ENCODE results near the gene B3GALNT2. TPM values are rescaled to one million over a fixed set of nuclear protein-coding genes. Genes with fewer than 3 reads are reported as not detected.

B3GALNT2 gene
- total RNA-seq, 4 donors from 2014 or later: 38.3 to 56.9 (median 43.8) TPM

DNA sequence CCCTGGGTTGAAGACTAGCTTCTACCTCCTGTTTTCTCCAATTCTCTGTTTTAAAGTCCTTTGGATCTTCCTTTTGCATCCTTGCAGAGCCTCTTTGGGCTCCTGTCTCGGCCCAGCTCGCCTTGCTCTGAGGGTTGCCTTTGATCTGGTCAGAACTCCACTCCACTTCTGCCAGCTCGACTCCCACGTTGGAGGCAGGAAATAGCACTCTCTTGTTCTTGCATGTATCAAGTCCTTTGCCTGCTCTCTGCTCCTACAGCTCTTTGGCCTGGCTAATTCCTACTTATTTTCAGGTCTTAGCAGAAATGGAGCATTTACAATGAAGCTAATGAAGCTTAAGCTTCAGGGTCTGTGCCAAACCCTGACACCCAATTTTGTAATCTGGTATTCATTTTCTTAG, 21.1 kb upstream of the B3GALNT2 start:
- H3K36me3 ChIP-seq: no peaks in the 10 kb centered on the region
- H3K27ac ChIP-seq: no peak overlapping the region
- H3K4me1 ChIP-seq: no peaks in the 10 kb centered on the region
- H3K9me3 ChIP-seq: no peaks in the 10 kb centered on the region
- intact Hi-C loops (cut with DNase I): no loop called here
- no peak overlapping the region for H3K4me3 ChIP-seq (replicated peaks in 1 of 3)
- WGBS, 2 donors: 45 to 51% methylated on average over 4 of the region's 4 CpGs
- DNase-seq: no peak
- no peak for TF ChIP-seq POLR2A (IDR thresholded peaks at IDR 0.05)
- TF ChIP-seq, protein P1, sequence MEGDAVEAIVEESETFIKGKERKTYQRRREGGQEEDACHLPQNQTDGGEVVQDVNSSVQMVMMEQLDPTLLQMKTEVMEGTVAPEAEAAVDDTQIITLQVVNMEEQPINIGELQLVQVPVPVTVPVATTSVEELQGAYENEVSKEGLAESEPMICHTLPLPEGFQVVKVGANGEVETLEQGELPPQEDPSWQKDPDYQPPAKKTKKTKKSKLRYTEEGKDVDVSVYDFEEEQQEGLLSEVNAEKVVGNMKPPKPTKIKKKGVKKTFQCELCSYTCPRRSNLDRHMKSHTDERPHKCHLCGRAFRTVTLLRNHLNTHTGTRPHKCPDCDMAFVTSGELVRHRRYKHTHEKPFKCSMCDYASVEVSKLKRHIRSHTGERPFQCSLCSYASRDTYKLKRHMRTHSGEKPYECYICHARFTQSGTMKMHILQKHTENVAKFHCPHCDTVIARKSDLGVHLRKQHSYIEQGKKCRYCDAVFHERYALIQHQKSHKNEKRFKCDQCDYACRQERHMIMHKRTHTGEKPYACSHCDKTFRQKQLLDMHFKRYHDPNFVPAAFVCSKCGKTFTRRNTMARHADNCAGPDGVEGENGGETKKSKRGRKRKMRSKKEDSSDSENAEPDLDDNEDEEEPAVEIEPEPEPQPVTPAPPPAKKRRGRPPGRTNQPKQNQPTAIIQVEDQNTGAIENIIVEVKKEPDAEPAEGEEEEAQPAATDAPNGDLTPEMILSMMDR (IDR thresholded peaks at IDR 0.05): no peak
- H3K27me3 ChIP-seq: no peaks in the 10 kb centered on the region

DNA sequence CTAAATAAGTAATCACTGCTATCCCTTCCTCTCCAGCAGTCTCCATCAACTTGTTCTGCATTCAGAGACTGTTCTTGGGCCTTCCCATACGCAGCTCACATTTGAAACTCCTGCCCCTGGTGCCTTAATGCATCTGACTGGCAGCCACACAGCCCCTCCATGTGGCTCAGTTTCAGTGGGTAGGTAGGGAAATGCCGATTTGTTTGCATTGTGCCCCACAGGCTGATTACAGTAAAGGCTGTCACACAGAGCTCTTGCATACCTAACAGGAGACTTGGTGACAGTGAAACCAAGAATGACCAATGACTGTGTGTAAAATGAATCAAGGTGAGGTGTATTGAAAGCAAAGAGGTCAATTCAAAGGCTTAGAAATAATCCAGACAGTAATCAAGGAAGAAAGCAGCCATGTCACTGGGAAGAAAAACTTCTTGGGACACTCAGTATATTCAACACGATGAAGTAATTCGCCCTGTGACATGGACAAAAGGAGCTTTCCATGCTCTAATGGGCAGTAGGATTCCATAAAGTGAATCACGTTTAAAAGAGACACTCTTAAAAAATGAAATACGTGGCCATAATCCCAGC, 12.7 kb upstream of the B3GALNT2 start:
- H3K27me3 ChIP-seq: no peaks in the 10 kb centered on the region
- 45 to 54% methylated on average over 6 of the region's 6 CpGs for WGBS, 2 donors
- intact Hi-C loops (cut with DNase I): loop anchor here (10.0 kb wide), 2 partner anchors 268 to 458 kb away; no protein-coding TSS in a partner anchor
- no peaks in the 10 kb centered on the region for H3K36me3 ChIP-seq
- DNase-seq: no peak
- no peaks in the 10 kb centered on the region for H3K4me1 ChIP-seq
- no peak overlapping the region for H3K4me3 ChIP-seq (replicated peaks in 1 of 3)
- TF ChIP-seq POLR2A (IDR thresholded peaks at IDR 0.05): no peak
- TF ChIP-seq, protein P1 (IDR thresholded peaks at IDR 0.05): no peak
- H3K9me3 ChIP-seq: no peaks in the 10 kb centered on the region
- no peak overlapping the region for H3K27ac ChIP-seq

DNA sequence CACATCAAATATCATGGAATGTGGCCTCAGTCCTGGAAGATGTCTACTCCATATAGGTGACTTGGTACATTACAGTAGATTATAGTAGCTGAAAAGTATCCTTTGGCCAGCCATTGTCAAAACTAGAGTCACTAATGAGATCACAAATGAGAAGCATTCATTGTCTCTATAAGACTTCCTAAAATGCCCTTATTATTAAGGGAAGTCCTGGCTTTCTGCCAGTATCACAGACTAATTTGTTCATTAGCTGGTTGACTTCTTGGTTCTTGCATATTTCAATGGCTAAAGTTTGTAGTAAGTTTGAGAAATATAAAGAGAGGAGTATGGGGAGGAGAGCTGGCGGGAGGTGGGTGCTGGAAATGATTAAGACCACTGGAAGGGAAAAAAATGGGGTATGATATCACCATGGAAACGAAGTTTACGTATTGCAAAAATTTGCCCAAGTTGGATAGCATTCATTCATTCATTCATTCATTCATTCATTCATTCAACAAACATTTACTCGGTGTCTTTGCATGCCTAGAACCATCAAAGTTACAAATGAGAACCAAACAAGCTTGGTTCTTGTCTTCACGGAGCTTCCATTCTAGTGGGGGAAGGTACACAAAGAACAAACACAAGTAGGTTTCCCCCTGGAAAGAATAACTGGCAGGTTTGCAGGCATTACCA, 11.7 kb upstream of the B3GALNT2 start:
- Histone ChIP-seq H3K4me3 (replicated peaks in 1 of 3) (no peak overlapping the region), H3K36me3 (no peaks in the 10 kb centered on the region), H3K27ac (no peak overlapping the region), H3K27me3 (no peaks in the 10 kb centered on the region), H3K9me3 (no peaks in the 10 kb centered on the region), H3K4me1 (no peaks in the 10 kb centered on the region)
- 96 to 97% methylated on average over 5 of the region's 5 CpGs for WGBS, 2 donors
- intact Hi-C loops (cut with DNase I): loop anchor here (10.0 kb wide), 2 partner anchors 269 to 459 kb away; no protein-coding TSS in a partner anchor
- DNase-seq: no peak
- no peak for TF ChIP-seq POLR2A (IDR thresholded peaks at IDR 0.05)
- TF ChIP-seq, protein P1 (IDR thresholded peaks at IDR 0.05): no peak

DNA sequence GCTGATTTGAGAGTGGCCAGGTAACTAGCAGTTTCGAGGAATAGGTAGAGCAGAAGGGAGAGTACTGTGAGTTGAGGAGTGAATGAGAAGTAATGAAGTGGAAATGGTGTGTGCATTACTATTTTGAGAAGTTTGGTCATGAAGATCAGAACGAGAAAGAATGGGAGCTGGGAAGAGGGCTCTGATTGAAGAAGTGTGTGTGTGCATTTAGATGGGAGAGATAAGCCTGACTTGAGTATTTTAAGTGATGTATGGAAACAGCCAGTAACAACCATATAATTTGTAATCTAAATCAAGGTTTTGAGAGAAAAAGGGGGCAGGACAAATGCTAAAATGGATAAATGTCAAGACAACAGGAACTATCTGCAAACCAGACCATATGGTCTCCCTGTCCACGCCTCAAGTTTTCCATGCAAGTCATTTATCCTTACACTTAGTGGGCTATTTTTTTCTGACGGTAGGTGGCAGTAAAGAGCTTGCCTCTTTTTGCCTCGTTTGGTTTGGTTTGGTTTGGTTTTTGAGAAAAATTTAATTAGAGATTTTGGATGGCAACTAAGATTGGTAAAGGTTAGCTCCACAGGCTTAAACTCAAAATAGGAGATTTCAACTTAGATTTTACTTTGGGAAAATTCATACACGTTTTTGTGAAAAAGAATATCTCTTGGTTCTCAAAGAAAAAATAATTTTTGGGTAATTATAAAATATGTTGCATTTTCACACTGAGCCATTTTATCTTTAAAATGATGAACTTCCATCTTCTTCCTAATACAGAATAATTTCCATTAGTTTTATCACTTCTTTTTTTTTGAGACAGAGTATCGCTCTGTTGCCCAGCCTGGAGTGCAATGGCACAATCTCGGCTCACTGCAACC, 9.5 kb upstream of the B3GALNT2 start:
- no peaks in the 10 kb centered on the region for H3K27me3 ChIP-seq
- intact Hi-C loops (cut with DNase I): loop anchor here (10.0 kb wide), 2 partner anchors 271 to 461 kb away; no protein-coding TSS in a partner anchor
- H3K9me3 ChIP-seq: no peaks in the 10 kb centered on the region
- no peaks in the 10 kb centered on the region for H3K36me3 ChIP-seq
- 34 to 37% methylated on average over 8 of the region's 8 CpGs for WGBS, 2 donors
- H3K4me3 ChIP-seq (replicated peaks in 1 of 3): no peak overlapping the region
- DNase-seq: peak; percentile 8 to 9
- no peak for TF ChIP-seq POLR2A (IDR thresholded peaks at IDR 0.05)
- TF ChIP-seq, protein P1 (IDR thresholded peaks at IDR 0.05): peak; percentile 63 to 92 (median 80)
- no peak overlapping the region for H3K27ac ChIP-seq
- no peaks in the 10 kb centered on the region for H3K4me1 ChIP-seq
